GM21515 (cell line): Measurements from ENCODE around the gene FGD4.

Experiments
- ATAC-seq: cut with Tn5 transposase; IDR thresholded peaks from one replicate; pipeline ENCODE4 v1.9.1; 2021; ENCODE audit not compliant: unreplicated experiment

Gene FGD4

DNA sequence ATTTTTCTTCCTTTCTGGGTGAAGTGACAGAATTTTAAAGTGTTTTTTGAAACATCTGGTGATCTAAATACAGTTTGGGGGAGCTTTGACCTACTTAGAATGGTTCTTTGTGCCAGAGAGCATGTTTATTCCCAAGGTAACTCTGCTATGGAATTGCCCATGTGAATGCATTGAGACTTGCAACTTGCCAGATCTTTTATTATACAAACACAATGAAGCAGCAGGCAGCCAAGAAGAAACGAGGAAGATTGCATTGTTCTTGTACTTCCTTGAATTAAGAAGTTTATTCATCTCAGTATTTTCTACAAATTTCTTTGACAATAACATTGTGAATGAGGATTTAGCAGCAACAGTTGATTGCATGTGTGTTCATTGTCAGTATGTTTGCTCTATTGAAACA lies 55.5 kb downstream of the FGD4 start:
- ATAC-seq = no peak

DNA sequence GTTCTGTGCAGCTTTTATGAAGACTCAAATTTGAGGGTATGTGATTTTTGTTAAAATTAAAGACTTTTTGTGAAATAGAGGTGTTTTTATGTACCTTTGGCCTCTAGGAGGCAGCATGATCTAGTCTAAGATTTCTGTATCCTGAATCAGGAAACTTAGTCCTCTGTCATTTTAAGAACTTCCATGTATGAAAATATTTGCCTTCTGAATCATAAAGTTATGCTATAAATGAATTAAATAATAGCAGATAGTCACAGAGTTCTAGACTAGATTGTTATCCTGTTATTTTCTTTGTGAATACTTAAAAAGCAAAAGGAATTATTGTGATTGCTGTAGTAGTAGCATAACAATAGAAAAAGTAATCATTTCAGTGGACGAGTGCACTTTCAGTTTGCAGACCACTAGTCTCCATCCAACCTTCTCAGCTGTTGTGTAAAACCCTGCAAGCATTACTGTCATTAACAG lies 56.3 kb downstream of the FGD4 start:
- no peak for ATAC-seq

GRCh38 chr12:32457251-32458025 lies 58.1 kb downstream of the FGD4 start:
- ATAC-seq = no peak

GRCh38 chr12:32460638-32461037 lies 61.3 kb downstream of the FGD4 start:
- no peak for ATAC-seq

DNA sequence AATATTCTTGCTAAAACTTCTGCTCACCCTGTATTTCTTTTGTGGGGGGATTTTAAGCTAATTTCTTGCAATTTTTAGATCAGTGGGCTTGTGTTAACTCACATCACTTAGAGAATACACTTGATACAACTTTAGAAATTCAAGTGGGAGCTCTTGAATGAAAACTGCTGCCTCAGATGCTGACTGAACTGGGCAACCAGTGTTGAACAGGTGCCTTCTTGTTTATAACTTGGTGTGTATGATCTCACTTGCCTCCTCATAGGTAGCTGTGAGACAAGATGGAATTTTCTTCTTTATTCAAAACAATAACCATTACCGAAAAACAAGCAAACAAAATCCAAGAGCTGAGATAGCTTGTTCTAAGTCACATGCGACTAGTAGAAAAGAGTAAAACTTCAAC lies 63.5 kb downstream of the FGD4 start:
- no peak for ATAC-seq

GRCh38 chr12:32466187-32466586 lies 66.8 kb downstream of the FGD4 start:
- ATAC-seq = no peak

GRCh38 chr12:32466986-32467711 lies 67.8 kb downstream of the FGD4 start:
- no peak for ATAC-seq

DNA sequence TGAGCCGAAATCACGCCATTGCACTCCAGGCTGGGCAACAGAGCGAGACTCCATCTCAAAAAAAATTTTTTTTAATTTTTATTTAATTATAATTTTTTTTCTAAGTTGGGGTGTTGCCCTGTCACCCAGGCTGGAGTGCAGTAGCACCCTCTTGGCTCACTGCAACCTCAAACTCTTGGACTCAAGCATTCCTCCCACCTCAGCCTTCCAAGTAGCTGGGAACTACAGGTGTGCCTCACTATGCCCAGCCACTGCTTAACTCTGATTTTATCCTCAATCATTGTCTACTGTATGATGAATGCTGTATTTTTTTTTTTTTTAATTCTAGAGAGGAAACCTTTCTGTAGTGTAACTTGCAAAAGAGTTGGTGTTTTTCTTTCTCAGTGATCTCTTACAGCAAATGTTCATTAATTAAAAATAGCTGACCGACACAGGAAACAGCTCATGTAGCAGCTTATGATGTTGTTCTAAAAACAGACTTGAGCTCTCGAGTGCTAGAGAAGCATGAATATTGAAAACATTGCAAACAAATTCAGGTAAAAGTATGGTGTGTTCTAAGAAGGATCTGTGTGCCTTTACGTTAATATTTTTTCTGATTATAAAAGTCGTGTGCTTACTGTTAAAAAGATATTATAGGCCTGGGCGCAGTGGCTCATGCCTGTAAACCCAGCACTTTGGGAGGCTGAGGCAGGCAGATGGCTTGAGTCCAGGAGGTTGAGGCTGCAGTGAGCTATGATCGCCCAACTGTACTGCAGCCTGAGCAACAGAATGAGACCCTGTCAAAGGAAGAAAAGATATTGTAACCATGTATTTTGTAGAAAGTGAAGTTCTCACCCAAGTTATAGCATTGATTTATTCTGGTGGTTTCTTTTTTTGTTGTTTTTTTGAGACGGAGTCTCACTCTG lies 68.9 kb downstream of the FGD4 start:
- no peak for ATAC-seq

DNA sequence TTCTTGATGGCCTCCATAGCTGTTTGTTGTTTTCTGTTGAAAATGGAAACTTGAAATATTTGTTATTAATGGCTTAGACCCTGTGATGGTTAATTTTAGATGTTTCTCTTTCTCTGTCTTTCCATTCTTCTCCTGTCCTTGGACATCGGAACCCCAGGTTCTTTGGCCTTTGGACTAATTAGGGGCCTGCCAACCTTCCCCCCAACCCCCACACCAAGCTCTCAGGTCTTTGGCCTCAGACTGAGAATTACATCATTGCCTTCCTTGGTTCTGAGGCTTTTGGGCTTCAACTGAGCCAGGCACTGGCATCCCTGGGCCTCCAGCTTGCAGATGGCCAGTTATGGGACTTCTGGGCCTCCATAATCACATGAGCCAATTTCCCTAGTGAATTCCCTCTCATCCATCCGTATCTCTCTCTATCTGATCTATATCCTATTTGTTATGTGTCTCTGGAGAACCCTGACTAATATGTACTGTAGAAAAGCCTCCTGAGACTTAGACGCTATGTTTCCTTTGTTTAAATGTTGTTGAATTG lies 71.6 kb downstream of the FGD4 start:
- ATAC-seq = no peak

DNA sequence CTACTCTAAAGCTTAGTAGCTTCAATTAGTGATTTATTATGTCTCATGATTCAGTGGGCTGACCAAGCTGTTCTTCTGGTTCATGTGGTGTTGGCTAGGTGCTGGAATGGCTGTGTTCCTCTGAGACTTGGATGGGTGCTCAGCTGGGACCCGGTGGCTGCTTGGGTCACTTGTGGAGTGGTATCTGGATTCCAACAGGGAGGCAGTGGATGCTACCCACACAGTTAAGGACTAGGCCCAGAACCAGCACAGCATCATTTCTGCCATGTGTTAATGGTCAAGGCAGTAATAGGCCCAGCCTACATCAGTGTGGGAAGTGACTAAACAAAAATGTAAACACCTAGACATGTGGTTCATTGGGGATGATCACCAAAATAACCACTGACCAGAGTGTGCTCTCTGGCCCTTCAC lies 72.2 kb downstream of the FGD4 start:
- ATAC-seq = no peak

GRCh38 chr12:32475724-32476123 lies 76.4 kb downstream of the FGD4 start:
- no peak for ATAC-seq

DNA sequence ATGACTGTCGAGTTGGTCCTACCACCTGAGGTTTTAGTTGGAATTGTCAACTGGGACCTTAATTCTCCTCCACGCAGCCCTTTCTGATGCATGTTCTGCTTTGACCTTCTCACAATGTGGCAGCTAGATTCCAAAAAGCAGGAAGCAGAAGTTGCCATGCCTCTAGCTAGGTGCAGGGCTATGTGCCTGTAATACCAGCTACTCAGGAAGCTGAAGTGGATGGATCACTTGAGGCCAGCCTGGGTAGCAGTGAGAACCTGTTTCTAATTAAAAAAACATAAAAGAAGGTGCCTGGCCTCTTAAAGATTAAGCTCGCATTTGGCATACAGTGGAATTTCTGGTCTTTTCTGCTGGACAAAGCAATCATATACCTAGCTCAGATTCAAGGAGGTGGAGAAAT lies 77.1 kb downstream of the FGD4 start:
- ATAC-seq = no peak

GRCh38 chr12:32477714-32478113 lies 78.4 kb downstream of the FGD4 start:
- ATAC-seq = no peak

DNA sequence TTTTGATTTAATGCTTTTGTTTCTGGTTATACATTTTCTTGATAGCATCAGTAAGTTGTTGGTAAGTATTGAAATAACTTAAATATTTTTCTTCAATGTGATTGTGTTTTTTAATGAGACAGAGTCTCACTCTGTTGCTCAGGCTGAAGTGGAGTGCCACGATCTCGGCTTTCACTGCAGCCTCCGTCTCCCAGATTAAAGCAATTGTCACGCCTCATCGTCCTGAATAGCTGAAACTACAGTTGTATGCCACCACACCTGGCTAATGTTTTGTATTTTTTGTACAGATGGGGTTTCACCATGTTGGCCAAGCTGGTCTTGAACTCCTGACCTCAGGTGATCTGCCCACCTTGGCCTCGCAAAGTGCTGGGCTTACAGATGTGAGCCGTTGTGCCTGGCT lies 78.8 kb downstream of the FGD4 start:
- ATAC-seq = no peak

DNA sequence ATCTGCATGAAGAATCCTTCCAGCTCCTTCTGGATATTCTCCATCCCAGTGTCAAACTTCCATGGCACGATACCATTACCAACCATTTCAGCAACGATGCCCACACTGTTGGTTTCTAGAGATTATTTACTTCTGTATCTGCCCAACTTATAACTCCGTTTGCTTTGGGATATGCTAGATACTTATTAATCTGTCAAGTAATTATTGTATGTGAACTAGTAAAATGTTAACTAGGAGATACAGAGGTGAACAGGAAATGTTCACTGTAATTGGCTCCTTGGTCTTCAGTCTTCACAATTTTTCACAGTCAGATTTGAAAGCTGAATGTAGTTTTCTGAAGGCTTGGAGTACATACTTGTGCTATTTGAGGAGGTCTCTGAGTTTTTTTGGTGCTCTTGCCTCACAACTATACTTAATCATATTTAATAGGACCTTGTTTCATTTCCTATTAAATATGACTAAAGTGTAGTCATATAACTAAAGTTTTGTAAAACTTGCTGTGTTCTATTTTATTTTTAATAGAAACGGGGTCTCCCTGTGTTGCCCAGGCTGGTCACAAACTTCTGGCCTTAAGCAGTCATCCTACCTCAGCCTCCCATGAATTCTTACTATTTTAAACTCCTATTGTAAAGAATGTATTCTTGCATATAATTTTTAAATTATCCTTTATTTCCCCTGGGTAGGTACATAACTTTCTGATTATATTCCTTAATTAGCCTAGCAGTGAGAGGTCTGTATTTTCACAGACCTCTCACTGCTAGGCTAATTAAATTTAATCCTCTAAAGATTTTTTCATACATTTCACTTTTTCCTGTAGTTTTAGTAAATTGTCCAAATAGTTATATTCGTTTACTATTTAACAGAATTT lies 79.7 kb downstream of the FGD4 start:
- ATAC-seq = no peak

DNA sequence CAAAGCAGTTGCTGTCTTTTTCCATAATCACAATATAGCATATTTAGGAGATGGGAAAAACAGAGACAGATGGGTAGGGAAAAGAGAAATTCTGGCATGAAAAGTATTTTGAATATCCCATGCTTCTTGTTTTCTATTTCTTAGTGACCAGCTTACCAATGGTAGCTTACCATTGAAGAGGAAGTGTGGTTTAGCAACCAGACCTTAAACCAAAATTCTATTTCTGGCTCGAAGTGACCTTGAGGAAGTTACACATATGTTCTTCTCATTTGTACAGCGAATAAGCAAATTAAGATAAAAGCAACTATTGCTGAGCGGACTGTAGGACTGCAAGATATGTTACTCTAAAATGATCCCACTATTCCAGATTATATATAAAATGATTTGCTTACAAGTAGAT lies 82.9 kb downstream of the FGD4 start:
- peak; percentile 85 for ATAC-seq

GRCh38 chr12:32483499-32483898 lies 84.1 kb downstream of the FGD4 start:
- ATAC-seq = no peak

DNA sequence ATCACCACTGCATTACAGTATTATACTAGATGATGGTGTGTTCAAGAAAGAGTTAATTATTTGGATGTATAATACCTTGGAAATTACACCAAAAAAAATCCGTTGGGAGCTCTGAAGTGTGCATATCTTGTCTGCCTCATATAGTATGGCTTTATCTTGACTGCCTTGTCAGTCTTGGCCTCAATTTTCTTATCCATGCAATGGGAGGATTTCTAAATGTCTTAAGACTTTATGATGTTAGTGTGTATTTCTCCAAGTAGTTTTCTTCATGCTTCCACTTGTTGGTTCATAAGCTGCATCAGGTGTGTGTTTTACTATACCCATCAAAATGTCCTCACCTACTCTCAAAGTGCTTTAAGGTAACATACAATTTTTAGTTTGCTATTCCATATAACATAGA lies 84.6 kb downstream of the FGD4 start:
- no peak for ATAC-seq

- no peak for ATAC-seq
Observed at GRCh38 chr12:32486158-32486557, 86.8 kb downstream of the FGD4 start.

- ATAC-seq = no peak
Observed at GRCh38 chr12:32488132-32488531, 88.8 kb downstream of the FGD4 start.
